Prostate gland (tissue), 2 donors: ENCODE results near the gene DSCAM.

Experiments used
- POLR2A ChIP-seq: fragments of 450-650 bp; IDR thresholded peaks from one replicate; pipeline ENCODE4 v1.6.1; 2016; ENCODE audit warnings: antibody characterized with exemption, mild to moderate bottlenecking
- TF ChIP-seq, protein P1 (sequence below), 4 experiments: fragments of 200-600 bp in 2 of 4; fragments of 450-650 bp in 2 of 4; sonication (generic) in 2 of 4; IDR thresholded peaks; 1 replicate in 3 of 4; 2 replicates in 1 of 4; pipeline ENCODE4 v1.5.1; 2016 to 2019; ENCODE audit warnings: antibody characterized with exemption in 4 of 4, mild to moderate bottlenecking in 2 of 4, moderate library complexity in 2 of 4

GRCh38 chr21:39965026-39965425 lies 881.9 kb downstream of the DSCAM start:
- TF ChIP-seq POLR2A: no peak
- TF ChIP-seq, protein P1, sequence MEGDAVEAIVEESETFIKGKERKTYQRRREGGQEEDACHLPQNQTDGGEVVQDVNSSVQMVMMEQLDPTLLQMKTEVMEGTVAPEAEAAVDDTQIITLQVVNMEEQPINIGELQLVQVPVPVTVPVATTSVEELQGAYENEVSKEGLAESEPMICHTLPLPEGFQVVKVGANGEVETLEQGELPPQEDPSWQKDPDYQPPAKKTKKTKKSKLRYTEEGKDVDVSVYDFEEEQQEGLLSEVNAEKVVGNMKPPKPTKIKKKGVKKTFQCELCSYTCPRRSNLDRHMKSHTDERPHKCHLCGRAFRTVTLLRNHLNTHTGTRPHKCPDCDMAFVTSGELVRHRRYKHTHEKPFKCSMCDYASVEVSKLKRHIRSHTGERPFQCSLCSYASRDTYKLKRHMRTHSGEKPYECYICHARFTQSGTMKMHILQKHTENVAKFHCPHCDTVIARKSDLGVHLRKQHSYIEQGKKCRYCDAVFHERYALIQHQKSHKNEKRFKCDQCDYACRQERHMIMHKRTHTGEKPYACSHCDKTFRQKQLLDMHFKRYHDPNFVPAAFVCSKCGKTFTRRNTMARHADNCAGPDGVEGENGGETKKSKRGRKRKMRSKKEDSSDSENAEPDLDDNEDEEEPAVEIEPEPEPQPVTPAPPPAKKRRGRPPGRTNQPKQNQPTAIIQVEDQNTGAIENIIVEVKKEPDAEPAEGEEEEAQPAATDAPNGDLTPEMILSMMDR (IDR thresholded peaks at IDR 0.05): no peak
